Thymus (tissue), 11 donors: ENCODE results near the gene KIF3A. TPM values are rescaled to one million over a fixed set of nuclear protein-coding genes. Genes with fewer than 3 reads are reported as not detected.
A peak's percentile ranks its signal among the peaks of the same experiment; 100 is the strongest.

Source experiments
- DNase-seq, 9 donors: peaks; one replicate each; pipeline ENCODE4 v3.0.0-alpha.2; 2013; ENCODE audit warnings: low spot score in 9 of 9, low read depth in 6 of 9, missing footprints in 1 of 9
- H3K27ac ChIP-seq, 2 donors: one replicate each; pipeline ENCODE4 v1.5.1; 2013; ENCODE audit warnings: control low read depth in 1 of 2, low read depth in 1 of 2, low read length in 1 of 2, mild to moderate bottlenecking in 1 of 2, moderate library complexity in 1 of 2
- H3K27me3 ChIP-seq, 2 donors: one replicate each; pipeline ENCODE4 v1.5.1; 2013; ENCODE audit warnings: low read length in 1 of 2; ENCODE audit not compliant: control insufficient read depth in 2 of 2, insufficient read depth in 1 of 2
- H3K36me3 ChIP-seq, 2 donors: one replicate each; pipeline ENCODE4 v1.5.1; 2013; ENCODE audit warnings: low read length in 1 of 2, mild to moderate bottlenecking in 1 of 2, moderate library complexity in 1 of 2; ENCODE audit not compliant: control insufficient read depth in 2 of 2, insufficient read depth in 2 of 2
- H3K4me1 ChIP-seq, 2 donors: one replicate each; pipeline ENCODE4 v1.5.1; 2013; ENCODE audit warnings: low read length in 2 of 2; ENCODE audit not compliant: control insufficient read depth in 2 of 2, insufficient read depth in 2 of 2
- H3K4me3 ChIP-seq, 2 donors: one replicate each; pipeline ENCODE4 v1.5.1; 2013; ENCODE audit warnings: low read length in 2 of 2, control low read depth in 1 of 2, mild to moderate bottlenecking in 1 of 2
- H3K9me3 ChIP-seq, 2 donors: one replicate each; pipeline ENCODE4 v1.5.1; 2013; ENCODE audit warnings: low read length in 1 of 2, mild to moderate bottlenecking in 1 of 2; ENCODE audit not compliant: control insufficient read depth in 2 of 2, insufficient read depth in 1 of 2
- WGBS: extraction: QIAGEN DNeasy Blood & Tissue Kit; methylation state at CpG from one replicate; pipeline ENCODE4 v1.1.7; 2013; 5-methylcytosine and 5-hydroxymethylcytosine counted together
- polyA plus RNA-seq: library from polyadenylated mRNA; stranded (reverse); fragments of 200-250 nt; gene quantifications from one replicate; pipeline ENCODE4 v1.2.3, GENCODE V29; 2013
- total RNA-seq: library from RNA; stranded (reverse); fragments of 120-200 nt; gene quantifications from one replicate; pipeline ENCODE4 v1.2.4, GENCODE V29; 2013
- donor health status: healthy.

The KIF3A gene
- total and polyA plus RNA-seq, 2 donors = 6.6 to 9.9 TPM

DNA sequence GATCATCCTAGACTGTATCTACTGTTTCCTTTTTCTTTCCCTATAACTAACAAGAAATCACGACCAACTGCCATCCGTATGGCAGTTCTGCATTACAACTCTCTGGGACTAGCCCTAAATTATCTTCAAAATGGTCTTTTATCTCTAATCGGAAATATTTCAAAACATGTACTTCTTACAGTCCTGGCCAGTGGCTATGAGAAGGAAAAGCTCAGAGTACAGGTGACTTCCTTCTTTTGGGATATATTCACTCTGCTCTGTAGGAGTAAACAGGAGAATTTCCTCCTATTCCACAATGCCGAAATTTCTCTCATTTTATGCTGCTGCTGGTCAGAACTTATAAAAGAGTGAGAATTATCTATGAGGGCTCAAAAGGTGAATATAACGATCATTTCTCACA, 41.5 kb upstream of the KIF3A start:
- WGBS = 75% methylated on average over 5 of the region's 5 CpGs
- H3K27me3 ChIP-seq = peaks cover 17 to 65% of the 10 kb centered on the region in 2 donors
- no peak overlapping the region for H3K27ac ChIP-seq
- H3K4me3 ChIP-seq = no peak overlapping the region
- H3K9me3 ChIP-seq = no peaks in the 10 kb centered on the region
- H3K36me3 ChIP-seq = no peaks in the 10 kb centered on the region
- no peak for DNase-seq
- H3K4me1 ChIP-seq = peaks cover 9 to 13% of the 10 kb centered on the region in 2 donors

DNA sequence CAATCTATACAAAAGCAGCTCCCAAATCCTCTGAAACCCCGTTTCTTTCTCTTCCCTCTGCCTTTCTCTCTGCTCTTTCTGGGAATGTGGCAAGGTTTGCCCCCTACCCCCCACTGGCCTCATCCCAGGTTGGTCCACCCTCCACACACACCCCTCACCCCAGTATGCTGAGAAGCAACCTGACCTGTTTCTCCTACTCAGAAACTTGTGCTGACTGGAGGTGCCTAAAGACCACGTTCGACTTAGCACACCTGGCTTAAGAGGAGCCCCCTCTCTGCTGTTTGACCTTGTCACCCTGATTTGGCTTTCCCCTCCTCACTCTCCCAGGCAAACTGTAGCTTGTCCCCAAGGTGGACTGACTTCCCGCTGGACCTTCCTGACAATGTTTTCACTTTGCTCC, 40.8 kb upstream of the KIF3A start:
- Histone ChIP-seq H3K27ac (peak overlapping the region in 1 of 2 donors; percentile 31), H3K9me3 (no peaks in the 10 kb centered on the region), H3K27me3 (peaks cover 17 to 67% of the 10 kb centered on the region in 2 donors), H3K4me1 (peaks cover 9 to 13% of the 10 kb centered on the region in 2 donors), H3K36me3 (no peaks in the 10 kb centered on the region), H3K4me3 (no peak overlapping the region)
- 65% methylated on average over 4 of the region's 4 CpGs for WGBS
- no peak for DNase-seq

DNA sequence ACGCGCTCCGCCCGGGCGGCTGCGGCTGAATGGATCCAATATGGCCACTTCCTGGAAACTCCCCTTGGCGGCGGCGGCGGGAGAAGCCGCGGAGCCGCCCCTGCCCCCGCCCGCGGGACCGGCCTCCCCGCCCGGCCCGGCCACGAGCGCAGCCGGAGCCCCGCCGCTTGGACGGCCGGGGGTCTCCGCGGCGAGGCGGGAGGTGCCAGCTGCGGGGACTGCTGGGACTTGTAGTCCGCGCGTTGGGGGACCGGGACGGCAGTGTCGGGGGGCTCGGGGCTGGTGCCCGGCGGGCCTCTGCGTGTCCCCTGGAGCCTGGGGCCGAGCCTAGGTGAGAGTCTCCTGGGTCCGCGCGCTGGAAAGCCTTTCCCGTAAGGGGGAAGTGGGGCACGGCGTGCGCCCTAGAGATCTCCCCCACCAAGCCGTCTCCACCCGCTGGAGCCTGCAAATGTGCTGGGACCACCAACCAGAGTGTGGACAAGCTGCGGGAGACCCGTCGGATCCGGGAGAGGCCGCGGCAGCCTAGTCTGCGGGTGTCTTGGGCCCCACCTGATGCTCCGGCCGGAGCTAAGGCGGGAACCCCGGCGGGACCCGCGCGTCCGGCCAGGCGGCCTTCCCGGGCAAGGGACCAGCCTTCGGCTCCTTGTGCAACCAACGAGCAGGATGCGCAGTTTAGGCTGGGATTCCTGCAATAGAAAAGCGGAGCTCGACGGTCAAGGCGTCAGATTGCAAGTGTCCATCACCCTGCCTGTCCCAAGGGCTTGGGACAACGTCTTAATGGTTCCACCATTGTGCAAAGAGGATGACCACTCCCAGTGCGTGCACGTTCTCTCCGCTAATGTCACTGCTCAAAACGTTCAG, 40.1 kb upstream of the KIF3A start, which contains the start of gene SEPTIN8:
TSS of gene SEPTIN8 (minus strand) at position 31 of the 861 bp plus-strand sequence. CDS start 102 bp downstream, outside the sequence.
- Histone ChIP-seq H3K27me3 (peaks cover 17 to 73% of the 10 kb centered on the region in 2 donors), H3K36me3 (no peaks in the 10 kb centered on the region), H3K4me1 (peaks cover 9 to 13% of the 10 kb centered on the region in 2 donors), H3K9me3 (no peaks in the 10 kb centered on the region), H3K4me3 (peak within 1 kb of the TSS; percentile 52 to 87), H3K27ac (peak within 1 kb of the TSS in 1 of 2 donors; percentile 70)
- WGBS = 5% methylated on average over 82 of the region's 82 CpGs
- peak in 1 of 9 donors; percentile 18 for DNase-seq

DNA sequence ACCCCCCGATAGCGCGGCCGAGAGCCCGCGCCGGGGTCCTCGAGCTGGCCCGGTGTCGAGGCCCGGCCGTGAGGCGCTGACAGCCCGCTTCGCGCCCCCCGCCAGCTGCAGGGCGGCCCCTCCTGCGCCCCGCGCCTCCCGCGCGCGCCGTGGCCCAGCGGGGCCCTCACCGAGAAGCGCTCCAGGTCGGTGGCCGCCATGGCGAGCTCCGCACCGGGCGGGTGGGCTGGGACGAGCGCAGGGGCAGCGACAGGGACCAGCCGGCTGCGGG, 39.5 kb upstream of the KIF3A start:
- H3K4me3 ChIP-seq = peak overlapping the region; percentile 52 to 87
- DNase-seq = peak in 1 of 9 donors; percentile 40
- H3K27ac ChIP-seq = no peak overlapping the region
- peaks cover 17 to 68% of the 10 kb centered on the region in 2 donors for H3K27me3 ChIP-seq
- no peaks in the 10 kb centered on the region for H3K9me3 ChIP-seq
- H3K4me1 ChIP-seq = peaks cover 9 to 13% of the 10 kb centered on the region in 2 donors
- WGBS = under 1% methylated on average over 40 of the region's 40 CpGs
- H3K36me3 ChIP-seq = no peaks in the 10 kb centered on the region

DNA sequence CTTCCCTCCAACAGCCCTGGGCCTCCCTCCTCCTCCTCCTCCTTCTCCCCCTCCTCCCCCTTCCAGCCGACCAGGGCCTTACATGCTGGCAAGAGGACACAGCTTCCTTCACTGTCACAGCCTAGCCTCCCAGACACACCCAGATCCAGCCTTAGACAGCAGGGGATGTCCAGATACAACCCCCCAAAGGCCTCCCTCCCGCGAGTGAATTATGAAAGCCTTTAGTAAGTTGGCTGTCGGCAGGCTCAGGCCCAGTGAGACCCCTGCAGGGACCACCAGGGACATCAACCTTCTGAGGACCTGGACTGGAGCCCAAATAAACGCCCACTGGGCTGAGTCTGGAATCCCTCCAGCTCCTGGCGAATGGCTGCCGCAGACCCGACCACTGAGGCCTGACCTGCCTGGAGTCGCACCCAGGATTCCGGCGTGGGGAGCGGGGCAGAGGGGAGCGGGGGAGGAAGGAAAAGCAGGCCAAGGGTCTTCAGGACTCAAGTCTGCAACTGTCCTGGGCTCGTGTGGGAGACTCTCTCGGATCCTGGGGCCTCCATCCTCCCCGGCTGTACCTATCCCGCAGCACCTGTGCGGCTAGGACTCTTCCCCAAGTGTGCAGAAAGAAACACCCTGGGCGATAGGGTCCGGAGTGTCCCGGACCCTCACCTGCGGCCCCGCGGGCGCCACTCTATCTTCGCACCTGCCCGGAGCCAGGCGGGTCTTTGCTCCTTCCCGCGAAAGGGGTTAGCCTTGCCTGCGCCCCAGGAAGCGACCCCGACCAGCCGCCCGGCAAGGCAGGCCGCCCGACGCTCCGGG, 39.0 kb upstream of the KIF3A start:
- H3K4me3 ChIP-seq = peak overlapping the region; percentile 46 to 87
- 15% methylated on average over 39 of the region's 39 CpGs for WGBS
- no peaks in the 10 kb centered on the region for H3K9me3 ChIP-seq
- peaks cover 17 to 65% of the 10 kb centered on the region in 2 donors for H3K27me3 ChIP-seq
- no peaks in the 10 kb centered on the region for H3K36me3 ChIP-seq
- DNase-seq = peak in 1 of 9 donors; percentile 21
- H3K27ac ChIP-seq = no peak overlapping the region
- H3K4me1 ChIP-seq = peaks cover 9 to 13% of the 10 kb centered on the region in 2 donors

DNA sequence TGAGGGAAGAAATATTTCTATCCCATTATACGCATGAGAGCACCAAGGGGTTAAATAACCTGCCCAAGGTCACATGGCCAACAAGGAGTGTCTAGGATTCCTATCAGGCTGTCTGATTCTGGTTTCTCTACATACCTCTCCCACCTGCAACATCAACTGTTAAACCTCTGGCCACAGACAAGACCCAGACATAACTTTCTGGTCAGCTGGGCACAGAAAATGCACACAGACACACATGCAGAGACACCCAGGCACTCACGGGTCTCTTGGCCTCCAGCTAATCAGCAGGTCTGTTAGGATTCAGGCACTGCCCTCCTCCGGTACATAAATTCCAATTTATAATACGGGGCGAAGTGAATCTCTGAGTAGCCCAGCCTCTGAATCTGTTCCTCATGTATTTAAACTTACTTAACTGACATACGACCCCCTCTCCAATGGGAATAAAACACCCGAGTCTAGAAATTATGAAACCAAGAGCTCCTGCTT, 38.2 kb upstream of the KIF3A start:
- Histone ChIP-seq H3K9me3 (no peaks in the 10 kb centered on the region), H3K4me3 (no peak overlapping the region), H3K27me3 (peaks cover 17 to 65% of the 10 kb centered on the region in 2 donors), H3K27ac (no peak overlapping the region), H3K4me1 (peaks cover 9 to 13% of the 10 kb centered on the region in 2 donors), H3K36me3 (no peaks in the 10 kb centered on the region)
- 87% methylated on average over 7 of the region's 7 CpGs for WGBS
- DNase-seq = no peak

DNA sequence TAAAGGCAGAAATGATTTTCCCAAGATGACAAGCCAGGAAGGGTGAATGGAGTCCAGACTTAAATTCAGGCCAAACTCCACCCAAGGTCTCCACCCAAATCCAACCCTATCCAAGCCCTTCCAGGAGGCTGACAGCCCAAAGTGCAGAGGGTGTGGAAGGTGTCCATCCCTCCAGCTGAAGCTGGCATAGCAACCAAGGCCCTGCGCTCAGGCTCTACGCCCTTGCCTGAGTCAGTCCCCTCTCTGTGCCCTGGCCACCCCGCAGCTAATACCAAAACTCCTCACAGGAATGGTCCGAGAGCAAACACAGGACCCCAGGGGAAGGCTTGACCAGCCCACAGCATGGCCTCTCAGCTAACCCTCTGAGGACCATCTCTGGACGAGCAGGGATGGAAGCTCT, 37.5 kb upstream of the KIF3A start:
- Histone ChIP-seq H3K4me1 (peaks cover 9 to 13% of the 10 kb centered on the region in 2 donors), H3K4me3 (no peak overlapping the region), H3K27ac (peak overlapping the region in 1 of 2 donors; percentile 13), H3K9me3 (no peaks in the 10 kb centered on the region), H3K36me3 (no peaks in the 10 kb centered on the region), H3K27me3 (peaks cover 17 to 64% of the 10 kb centered on the region in 2 donors)
- no peak for DNase-seq
- WGBS = 97% methylated on average over 5 of the region's 5 CpGs

DNA sequence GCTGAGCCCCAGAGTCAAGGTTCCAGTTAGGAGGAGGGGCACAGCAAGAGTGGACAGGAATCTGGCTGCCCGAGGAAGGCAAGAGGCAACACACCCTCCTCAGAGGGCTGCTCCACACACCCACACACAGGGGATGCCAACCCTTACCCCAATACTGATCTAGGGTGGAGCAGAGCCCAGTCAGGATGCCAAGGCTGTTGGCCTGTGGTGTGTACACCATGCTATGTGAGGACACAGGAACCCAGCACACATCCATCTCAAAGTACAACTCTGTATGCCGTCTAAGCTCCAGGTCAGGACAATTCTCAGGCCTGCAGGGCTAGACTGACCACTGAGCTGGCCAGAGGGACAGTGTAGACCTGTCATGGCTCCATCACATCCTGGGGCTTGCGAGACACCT, 37.1 kb upstream of the KIF3A start:
- Histone ChIP-seq H3K4me1 (peaks cover 9 to 13% of the 10 kb centered on the region in 2 donors), H3K27me3 (peaks cover 17 to 64% of the 10 kb centered on the region in 2 donors), H3K27ac (no peak overlapping the region), H3K9me3 (no peaks in the 10 kb centered on the region), H3K36me3 (no peaks in the 10 kb centered on the region), H3K4me3 (no peak overlapping the region)
- WGBS = 95% methylated on average over 3 of the region's 3 CpGs
- no peak for DNase-seq
